SKM-1 treated with dmso at 0.1 percent for 144 hours (cell line): ENCODE results near the gene UQCRQ.
A peak's percentile ranks its signal among the peaks of the same experiment; 100 is the strongest.

ENCODE experiments used
- DNase-seq: peaks from one replicate; lab custom pipeline; 2025; ENCODE audit not compliant: unreplicated experiment; lab: John Stamatoyannopoulos, UW

Gene UQCRQ

DNA sequence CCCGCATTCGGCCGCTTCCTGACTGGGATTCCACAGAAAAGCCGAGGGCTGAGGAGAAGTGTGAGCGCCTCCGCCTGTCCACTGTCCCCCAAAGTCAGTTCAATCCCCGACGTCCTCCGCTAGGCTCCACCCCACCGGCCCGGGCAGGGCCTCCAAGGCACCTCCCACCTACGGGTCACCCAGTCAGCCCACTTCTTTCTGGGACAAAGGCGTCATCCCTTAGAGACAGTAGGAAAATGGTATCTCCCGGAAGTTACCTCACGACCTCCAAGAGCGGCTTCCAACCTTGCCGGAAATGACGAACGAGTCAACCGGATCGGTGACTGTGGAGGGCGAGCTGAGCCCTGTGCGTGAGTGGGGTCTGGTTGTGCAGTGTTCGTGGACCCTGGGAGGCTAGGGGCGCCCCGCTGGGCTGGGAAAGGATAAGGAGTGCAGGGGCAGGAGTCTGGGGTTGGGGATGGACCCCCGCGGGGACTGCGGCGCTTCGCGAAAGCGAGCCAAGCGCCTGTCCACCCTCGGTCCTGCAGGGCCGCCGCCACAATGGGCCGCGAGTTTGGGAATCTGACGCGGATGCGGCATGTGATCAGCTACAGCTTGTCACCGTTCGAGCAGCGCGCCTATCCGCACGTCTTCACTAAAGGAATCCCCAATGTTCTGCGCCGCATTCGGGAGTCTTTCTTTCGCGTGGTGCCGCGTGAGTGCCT lies at the start of gene UQCRQ, which contains the start of gene GDF9:
UQCRQ (plus strand) TSS at position 301 of the 704 bp plus-strand sequence; CDS start at position 541, 240 bp downstream.
GDF9 (minus strand) TSS at position 128 of the 704 bp plus-strand sequence. CDS start 1,936 bp downstream, outside the sequence.
- DNase-seq, result peak; percentile 99

DNA sequence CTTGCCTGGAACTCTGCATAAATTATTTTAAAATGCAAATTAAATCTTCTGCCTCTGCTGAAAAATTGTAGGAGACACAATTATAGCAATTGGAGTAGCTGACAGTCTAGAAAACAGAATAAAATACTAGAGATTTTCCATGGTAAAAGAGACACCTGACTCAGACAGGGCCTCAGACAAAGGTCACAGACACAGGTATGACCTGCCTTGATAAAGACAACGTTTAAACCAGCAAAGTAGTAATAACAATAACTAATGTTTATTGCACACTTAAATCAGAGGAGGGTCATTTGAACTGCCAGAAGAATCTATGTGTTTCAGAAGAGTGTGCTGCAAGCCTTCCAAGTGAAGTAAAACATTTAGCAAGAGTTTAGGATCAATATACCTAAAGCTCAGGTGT lies 49.4 kb upstream of the UQCRQ start:
- no peak for DNase-seq

DNA sequence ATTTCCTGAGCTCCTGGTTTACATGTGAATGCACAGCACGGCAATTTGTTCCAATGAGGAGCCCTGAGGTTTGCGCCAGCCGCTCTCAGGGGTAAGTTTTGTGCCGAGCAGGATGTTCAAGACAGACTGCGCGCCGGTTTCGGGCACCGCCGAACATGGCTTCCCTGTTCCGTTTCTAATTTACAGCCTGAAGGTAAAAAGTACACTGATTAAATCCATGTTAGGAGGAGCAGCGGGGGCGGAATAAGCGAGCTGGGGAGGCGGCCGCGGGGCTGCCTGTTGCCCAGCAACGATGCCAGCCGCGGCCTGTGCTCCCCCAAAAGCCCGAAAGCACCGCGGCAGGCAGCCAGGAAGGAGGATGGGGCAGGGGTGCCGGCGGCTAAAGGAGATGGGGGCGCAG lies 47.0 kb upstream of the UQCRQ start:
- no peak for DNase-seq

DNA sequence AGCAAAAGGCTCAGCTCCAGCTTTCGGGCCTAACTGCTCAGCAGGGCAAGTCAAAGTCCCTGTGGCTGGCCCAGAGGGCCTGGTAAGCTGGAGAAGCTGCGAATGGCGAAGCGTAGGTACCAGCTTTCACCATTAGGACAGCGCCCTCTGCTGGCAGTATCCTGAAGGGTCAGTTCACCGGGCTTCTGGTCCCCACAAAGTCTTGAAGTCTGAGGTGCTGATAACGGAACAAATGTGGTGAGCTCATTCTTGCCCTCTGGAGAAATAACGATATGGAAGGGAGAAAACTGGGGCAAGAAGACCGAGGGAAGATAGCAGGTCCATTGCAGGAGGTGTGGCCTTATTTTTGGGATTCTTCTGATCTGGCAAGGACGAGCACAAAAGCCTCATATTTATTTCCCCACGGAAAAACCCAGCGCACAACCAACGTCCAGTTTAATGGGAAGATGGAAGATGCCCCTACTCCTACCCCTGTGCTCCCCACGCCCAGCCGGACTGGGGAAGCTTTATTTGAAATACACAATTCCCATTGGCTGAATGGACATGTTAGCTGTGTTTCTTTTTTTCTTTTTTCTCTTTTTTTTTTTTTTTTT lies 46.2 kb upstream of the UQCRQ start:
- DNase-seq, result peak; percentile 75

DNA sequence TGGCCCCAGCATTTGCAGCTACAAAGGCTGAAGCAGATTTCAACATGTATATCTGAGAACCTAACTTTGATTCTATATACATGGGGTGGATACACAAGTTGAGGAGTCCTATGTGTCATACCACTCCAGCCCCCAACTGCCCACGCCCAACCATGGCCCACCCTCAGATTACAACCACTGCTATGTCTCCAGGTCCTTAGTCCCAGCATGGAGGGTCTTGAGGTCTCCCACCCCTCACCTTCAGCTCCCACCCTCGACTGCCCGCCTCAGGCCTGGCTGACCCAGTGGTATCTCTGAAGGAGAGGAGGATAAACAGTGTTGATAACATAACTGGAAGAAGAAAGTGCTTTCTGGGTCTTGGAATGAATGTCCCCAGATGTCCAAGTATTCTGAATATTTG lies 45.1 kb upstream of the UQCRQ start:
- DNase-seq, result no peak

DNA sequence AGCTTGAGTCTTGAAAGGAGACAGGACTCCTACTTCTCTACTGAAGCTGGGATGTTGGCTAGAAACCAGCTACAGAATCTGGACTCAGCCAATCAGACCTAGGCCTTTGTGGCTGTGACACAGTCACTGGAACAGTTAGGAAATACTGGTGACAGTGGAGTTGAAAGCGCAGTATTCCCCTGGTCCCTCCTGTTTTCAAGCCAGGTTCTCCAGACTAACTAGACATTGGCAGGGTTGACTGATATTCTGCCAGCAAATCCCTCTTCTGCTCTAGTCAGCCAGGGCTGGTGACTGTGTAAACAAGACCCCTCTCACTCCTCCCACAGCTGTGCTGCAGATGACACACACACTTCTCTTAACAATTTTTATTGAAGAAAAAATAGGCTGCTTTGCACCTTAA lies 44.7 kb upstream of the UQCRQ start:
- DNase-seq, result no peak

DNA sequence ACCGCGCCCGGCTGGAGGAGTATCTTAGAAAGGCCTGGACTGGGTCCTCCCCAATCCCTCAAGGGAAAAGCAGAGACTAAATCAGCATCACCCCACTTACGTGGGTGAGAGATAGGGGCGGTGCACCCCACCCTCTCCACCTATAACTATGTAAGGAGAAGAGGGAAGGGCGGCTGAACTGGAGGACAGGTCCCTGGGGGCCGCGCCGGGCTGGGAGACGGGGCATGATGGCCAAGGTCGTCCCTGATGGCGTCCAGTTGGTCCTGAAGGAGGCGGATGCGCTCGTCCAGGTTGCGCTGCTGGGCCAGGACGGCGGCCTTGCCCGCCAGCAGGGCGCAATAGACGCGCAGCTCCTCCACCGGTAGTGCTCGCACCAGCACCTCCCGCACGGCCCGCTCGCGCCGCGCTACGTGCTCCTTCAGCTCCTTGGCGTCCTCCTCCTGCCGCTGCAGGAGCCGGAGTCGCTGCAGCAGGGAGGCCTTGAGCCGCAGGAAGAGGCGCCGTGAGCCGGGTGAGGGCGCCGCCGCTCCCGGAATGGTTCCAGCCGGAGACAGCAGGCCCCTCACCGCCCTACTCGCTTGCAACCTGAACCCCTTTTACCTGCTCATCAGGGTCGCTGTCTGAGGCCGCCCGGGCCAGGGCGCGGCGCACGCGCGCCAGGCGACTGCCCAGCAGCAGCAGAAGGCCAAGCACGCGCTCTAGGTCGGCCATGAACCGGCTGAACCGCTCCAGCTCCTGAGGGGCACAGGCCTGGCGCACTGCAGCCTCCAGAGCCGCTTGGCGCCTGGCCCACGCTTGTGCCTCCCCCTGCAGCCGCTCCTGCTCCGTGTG lies 43.6 kb upstream of the UQCRQ start:
- no peak for DNase-seq

DNA sequence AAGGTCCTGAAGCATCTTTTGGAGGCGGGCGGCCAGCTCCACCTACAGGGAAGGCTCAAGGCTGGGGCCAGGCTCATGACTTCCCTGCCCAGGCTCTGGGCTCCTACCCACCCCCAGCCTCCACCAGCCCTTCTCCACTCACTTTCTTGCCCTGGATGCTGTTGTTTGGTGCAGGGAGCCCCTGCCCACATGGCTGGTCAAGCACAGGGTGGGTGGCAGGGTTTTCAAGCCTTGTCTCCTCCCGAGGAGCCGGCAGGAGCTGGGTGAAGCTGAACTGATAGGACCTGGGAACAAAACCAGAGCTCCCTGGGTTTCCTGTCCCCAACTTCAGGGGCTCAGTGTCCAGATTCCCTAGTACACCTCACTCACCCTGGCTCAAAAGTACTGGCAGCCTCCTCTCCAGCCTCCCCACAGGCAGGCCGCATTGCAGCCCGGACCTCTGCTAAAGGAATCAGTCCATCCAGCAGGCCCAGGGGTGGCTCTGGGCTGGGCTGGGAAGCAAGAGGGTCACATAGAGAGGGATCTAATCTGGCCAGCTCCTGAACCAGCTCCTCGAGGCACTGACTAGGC lies 42.9 kb upstream of the UQCRQ start:
- no peak for DNase-seq

DNA sequence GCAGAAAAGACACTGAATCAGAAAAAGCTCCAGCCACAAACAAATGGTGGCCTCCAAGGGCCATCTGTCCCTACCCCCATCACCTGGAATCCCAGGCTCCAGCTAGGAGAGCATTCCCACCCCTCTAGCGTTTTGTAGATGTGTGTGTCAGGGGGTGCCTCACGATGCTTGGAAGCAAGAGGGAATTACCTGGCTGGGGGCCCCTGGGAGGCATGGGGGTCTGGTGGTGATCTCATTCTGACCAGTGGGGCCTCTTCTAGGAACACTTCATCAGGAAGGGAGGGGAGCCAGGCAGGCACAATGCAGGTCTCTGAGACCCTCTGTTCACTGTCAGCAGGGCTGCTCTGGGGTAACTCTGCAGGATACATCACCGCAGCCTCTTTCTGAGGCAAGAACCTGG lies 42.0 kb upstream of the UQCRQ start:
- no peak for DNase-seq

DNA sequence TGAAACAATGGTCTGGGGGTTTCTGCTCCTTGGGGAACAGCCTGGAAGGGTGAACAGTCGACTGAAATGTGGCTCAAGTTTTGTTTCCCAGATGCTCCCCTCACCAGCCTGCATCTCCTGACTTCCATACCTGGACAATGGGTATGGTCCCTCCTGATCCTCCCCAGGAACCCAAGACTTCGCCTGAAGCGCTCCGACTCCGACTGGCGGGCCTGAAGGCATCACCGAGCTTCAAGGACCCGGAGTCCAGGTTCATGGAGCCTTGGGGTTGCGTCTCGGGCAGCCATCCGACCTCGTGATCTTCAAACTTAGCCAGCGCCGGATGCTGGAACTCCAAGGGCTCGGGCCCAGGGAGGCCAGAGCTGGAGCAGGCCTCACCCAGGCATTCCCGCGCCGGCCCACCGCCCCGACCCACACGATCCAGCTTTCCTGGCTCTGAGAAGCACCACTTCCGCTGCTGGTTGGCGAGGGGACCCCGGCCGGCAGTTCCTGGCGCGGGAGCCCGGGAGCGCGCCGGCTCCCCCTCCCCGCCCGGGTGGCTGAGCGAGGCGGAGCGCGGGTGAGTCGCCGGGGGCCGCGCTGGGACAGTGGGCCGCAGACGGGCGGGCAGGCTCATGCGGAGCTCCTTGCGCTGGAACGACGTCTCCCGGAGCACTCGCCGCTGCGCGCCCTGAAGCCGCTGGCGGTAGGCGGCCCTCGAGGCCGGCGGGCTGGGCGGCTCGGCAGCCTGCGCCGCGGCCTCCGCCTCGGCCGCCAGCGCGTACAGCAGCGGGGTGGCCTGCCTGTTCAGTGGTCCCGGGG lies 41.2 kb upstream of the UQCRQ start:
- DNase-seq, result no peak

DNA sequence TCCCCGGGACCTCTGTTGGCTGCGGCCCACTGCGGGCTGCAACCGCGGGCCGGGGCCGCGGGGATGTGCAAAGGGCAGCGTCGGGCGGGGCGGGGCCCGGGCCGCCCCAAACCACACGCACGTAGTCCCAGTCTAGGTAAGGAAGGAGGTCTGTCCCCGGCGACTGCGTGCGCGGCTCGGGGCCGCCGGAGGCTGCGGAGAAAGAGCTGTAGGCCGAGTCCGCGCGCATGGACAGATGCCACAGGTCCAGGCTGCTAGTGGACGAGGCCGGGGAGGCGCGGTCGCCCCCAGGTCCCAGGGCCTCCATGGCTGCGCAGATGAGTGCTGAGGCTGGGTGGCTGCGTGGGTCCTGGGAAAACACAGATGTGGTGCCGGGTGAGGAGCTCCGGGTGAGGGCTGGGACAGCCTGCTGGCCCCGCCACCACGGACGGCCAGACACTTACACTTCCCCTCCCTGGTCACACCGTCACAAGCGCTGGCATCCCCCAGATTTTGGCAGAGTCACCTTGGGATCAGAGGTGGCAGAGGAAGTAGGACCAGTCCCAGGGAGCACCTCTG lies 40.5 kb upstream of the UQCRQ start:
- DNase-seq, result no peak

DNA sequence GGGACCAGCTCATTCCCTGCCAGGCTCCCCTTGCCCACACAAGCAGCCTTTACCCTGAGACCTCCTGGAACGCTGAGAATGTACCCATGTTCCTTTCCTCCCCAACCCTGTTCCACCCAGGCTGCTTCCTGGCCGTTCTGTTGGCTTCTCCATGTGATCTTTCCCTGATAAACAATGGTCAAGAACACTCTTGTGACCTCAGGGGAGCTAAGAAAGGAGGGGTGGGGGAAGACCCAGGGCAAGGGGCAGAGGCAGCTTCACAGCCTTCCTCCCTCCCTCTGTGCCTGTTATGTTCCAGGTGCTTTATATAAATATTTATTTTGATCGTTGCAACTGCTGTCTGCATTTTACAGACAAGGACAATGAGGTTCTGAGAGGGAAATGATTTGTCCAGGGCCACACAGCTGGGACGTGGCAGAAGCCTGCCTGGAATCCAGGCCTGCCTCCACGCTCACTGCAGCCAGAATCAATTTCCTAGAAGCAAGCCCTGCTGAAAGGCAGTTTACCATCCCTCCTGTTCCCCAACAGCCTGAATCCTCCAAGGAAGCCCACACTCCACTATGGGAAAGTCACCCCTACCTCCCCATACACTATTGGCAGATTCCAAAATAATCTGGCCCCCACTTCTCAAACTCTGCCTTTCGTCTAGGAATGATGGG lies 39.9 kb upstream of the UQCRQ start:
- no peak for DNase-seq

DNA sequence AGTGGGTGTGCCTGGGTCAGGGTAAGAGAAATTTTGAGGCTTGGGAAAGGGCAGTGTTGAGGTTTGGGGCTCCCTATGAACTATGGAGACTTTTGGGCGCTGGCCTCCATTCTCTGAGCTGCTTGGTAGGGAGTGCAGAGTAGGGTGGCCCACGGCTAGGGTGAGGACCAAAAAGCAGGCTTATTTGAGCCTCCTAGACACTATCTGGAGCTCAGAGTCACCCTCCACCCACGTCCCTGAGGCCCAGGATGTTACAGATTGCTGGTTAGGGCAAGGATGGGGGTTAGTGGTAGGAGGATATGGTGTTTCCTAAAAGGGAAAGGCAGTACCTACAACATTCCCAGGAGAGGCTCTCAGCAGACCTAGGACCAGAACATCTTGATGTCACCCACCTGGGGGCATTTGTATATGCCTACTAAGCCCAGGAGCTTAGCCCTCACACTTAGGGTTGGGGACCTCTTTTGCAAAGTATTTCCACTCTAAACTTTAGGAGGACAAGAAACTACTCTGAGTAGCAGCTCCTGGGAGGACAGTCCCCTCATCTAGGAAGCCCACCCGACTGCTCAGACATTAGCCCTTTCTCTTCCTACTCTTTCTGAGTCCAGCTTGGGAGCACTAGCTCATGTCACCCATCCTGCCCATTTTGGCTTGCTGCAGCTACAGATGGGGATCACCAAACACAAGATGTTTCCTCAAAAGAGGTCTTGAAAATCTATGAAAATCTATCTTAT lies 38.3 kb upstream of the UQCRQ start:
- DNase-seq, result no peak

DNA sequence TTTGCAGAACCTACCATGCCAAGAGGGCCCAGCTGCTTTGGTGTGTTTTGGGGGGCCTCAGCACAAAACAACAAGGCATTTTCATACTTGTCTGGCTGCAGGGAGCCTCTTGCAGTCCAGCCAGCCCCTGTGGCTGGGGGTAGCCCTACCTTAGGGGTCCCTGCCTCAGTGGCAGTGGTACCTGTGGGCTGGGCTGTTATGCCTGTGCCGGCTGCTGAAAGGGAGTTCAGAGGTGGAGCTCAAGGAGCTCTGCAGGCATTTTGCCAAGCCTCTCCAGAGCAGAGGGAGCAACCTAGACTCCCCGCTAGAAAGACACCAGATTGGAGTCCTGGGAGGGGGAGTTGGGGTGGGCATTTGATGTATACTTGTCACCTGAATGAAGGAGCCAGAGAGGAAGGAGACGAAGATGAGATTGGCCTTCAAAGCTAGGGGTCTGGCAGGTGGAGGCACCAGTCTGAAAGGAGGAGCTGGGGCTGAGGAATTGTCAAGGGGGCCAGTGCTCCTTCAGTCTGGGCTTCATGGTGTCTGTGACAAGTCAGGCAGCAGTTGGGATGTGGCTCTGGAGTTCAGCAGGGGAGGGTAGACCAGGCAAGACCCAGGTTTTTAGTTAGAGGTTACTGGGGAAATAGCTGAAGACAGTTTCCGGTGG lies 37.5 kb upstream of the UQCRQ start:
- DNase-seq, result no peak

DNA sequence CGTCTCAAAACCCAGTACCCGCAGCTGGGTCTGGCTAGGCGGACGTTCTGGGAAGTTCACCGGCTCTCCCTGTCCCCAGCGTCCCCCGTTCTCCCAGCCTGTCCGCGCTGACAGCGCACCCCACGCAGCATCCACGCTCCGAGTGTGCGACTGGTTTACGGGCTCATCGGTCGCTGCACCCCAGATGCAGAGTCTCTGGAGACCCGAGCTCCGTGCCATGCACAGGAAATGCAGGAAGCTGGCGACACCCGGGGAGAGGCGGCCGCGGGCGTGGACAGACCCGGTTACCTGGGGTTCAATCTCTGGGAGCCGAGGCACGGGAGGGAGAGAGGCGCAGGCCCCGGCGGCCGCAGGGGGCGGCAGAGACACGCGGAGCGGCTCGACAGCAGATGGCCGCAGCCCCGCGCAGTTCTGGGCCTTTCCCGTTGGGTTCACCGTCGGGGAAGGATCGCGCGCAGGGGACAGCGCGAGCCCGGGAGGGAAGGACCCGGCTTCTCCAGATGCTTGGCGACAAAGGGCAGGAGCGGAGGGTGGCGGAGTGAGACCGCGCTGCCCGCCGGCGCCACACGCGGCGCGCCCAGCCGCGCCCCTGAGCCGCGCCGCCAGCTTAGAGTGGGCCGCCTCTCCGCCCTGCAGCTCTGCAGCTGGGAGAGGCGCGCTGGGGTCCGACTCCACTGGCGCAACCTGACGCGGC lies 36.6 kb upstream of the UQCRQ start:
- DNase-seq, result peak; percentile 31

DNA sequence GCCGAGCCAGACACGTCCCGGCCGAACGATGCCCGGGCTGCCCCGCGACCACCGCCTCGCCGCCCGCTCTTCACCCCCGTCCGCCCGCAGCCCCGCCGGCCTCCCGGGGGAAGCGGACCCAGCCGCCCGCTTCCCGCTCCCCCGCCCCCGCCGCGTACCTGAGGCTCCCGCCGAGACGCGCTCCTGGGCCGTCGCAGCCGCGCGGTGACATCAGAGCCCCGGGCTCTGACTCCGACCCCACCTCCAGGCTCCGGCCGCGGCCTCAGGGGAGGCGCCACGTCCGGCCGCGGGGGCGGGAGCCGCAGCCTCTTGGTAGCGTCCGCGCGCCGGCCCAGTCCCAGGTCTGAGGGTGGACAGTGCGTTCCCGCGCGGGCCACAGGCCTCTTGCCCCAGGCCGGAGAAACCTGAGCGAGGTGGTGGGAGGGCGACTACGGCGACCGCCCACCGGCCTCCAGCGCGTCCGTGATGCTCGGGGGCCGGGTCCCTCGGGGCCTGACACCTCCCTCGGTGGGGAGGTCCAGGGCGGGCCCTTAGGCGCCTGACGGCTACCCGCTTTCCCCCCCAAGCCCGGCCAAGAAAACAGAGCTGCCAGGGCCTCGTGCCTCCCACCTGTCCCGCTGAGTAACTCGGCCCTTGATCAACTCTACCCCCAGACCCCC lies 35.9 kb upstream of the UQCRQ start, which contains the start of gene SHROOM1:
SHROOM1 (minus strand) TSS at position 212 of the 659 bp plus-strand sequence. CDS start 4,507 bp downstream, outside the sequence.
- no peak for DNase-seq

DNA sequence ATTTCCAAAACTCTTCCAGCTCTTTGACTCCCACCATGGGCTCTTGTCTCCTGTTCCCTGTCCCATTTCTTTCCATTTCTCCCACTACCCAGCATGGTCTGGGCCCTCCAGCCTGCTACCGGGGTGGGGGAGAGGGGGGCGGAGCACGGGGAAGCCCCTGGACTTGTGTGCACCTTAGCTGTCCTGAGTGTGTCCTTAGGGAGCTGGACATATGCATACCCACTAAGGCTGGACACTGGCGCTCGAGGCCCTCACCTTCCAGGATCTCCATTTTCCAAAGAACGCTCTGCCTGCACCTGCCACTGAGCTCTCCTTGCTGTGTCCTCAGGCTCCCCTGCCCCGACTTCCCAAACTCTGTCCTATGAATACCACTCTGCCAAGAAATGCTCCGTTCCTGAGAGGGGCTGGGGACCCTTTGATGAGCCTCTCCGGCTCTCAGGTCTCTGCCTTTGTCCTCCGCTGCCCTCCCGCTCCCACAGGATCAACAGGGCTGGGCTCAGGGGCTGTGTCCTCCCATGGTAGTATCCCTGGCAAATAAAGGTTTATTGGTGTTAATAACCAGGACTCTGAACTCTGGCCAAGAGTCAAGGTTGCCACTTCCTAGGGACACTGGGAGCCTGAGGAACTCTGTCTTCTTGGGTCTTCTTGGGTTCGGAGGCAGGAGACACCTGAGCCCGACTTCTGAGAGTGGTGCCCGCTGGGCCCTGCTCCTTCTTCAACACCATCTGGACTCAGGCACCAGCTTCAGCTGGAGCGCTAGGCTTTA lies 35.2 kb upstream of the UQCRQ start:
- DNase-seq, result no peak
